Stomach (tissue), 9 donors: ENCODE results near the gene SCGB2B2. TPM values are rescaled to one million over a fixed set of nuclear protein-coding genes. Genes with fewer than 3 reads are reported as not detected.
A peak's percentile ranks its signal among the peaks of the same experiment; 100 is the strongest.

ENCODE experiments used
- DNase-seq, 2 donors: peaks; one replicate each; pipeline versions ENCODE4 v3.0.0 to v3.0.0-alpha.2; 2013 to 2019
- H3K27ac ChIP-seq, 5 donors: fragments of 200-600 bp in 4 of 5; sonication (generic) in 4 of 5; one replicate each; pipeline ENCODE4 v1.5.1; 2013 to 2019; ENCODE audit warnings: mild to moderate bottlenecking in 1 of 5, moderate library complexity in 1 of 5
- H3K27me3 ChIP-seq, 3 donors: fragments of 200-600 bp; sonication (generic); one replicate each; pipeline ENCODE4 v1.5.1; 2017 to 2019; ENCODE audit warnings: mixed run types in 1 of 3
- H3K36me3 ChIP-seq, 4 donors: fragments of 200-600 bp; sonication (generic); 1 replicate in 3 of 4; 2 replicates in 1 of 4; pipeline ENCODE4 v1.5.1; 2016 to 2019
- H3K4me1 ChIP-seq, 4 donors: fragments of 200-600 bp; sonication (generic); one replicate each; pipeline ENCODE4 v1.5.1; 2016 to 2019
- H3K4me3 ChIP-seq, 4 donors: fragments of 200-600 bp; sonication (generic) in 3 of 4; one replicate each; pipeline ENCODE4 v1.5.1; 2016 to 2019; ENCODE audit warnings: mild to moderate bottlenecking in 1 of 4
- H3K9me3 ChIP-seq, 4 donors: fragments of 200-600 bp; sonication (generic); one replicate each; pipeline ENCODE4 v1.5.1; 2016 to 2019
- CTCF ChIP-seq, 7 experiments: fragments of 450-650 bp in 4 of 7; fragments of 200-600 bp in 3 of 7; sonication (generic) in 3 of 7; IDR thresholded peaks; one replicate each; pipeline ENCODE4 v1.5.1; 2016 to 2019; ENCODE audit warnings: antibody characterized with exemption in 7 of 7, control low read depth in 2 of 7, mild to moderate bottlenecking in 1 of 7
- EP300 ChIP-seq: sonication (generic); formaldehyde crosslinking; IDR thresholded peaks from one replicate; pipeline ENCODE4 v1.6.1; 2017; ENCODE audit warnings: antibody characterized with exemption
- POLR2A ChIP-seq, 4 donors: fragments of 450-650 bp; IDR thresholded peaks; one replicate each; pipeline ENCODE4 v1.6.1; 2016; ENCODE audit warnings: antibody characterized with exemption in 4 of 4, control low read depth in 2 of 4, mild to moderate bottlenecking in 1 of 4, moderate library complexity in 1 of 4
- POLR2AphosphoS5 ChIP-seq, 3 donors: sonication (generic); formaldehyde crosslinking; IDR thresholded peaks; one replicate each; pipeline ENCODE4 v1.6.1; 2016; ENCODE audit warnings: antibody characterized with exemption in 3 of 3
- WGBS, 5 donors: extraction: QIAGEN DNeasy Blood & Tissue Kit in 3 of 5; methylation state at CpG; one replicate each; pipeline versions ENCODE4 v1.1.5 to v1.1.7; 2013 to 2018; 5-methylcytosine and 5-hydroxymethylcytosine counted together
- intact Hi-C: fragments of 100-400 bp; cut with DNase I; formaldehyde crosslinking; loops from one replicate; pipeline ENCODE4 v1.15.1; 2023; ENCODE audit warnings: low total_unique reads
- polyA plus RNA-seq, 3 donors: library from polyadenylated mRNA; stranded (reverse); fragments of 200-250 nt; gene quantifications; one replicate each; pipeline ENCODE4 v1.2.3, GENCODE V29; 2013
- total RNA-seq, 5 donors: library from RNA; depleted of rRNA; stranded (reverse); fragments of >200 nt; gene quantifications; one replicate each; pipeline versions ENCODE4 v1.1.0 to v1.2.3, GENCODE V29; 2014 to 2016
- donor health status: healthy with polysubstance abuse.
- donor health status: Bipolar disorder and iron deficiency.
- donor health status: healthy.

The SCGB2B2 gene
- total and polyA plus RNA-seq, 8 donors = 0.12 to 1.8 (median 0.37) TPM; not detected in 5

GRCh38 chr19:34677386-34678084, 576 bp upstream of the SCGB2B2 start, which contains the start of gene ZNF302:
Gene ZNF302, plus strand, starts transcription at chr19:34677678. Its CDS starts 1,127 bp downstream, at chr19:34678805.
- peak within 1 kb of the TSS; percentile 59 to 84 (median 71) for H3K4me3 ChIP-seq
- DNase-seq = peak; percentile 96 to 99
- no peaks in the 10 kb centered on the region for H3K27me3 ChIP-seq
- H3K9me3 ChIP-seq = peaks cover 6 to 39% (median 33%) of the 10 kb centered on the region in 4 donors
- TF ChIP-seq POLR2AphosphoS5 (IDR thresholded peaks at IDR 0.05) (peak; percentile 75 to 92 (median 90)), CTCF (IDR thresholded peaks at IDR 0.05) (peak in 1 of 7 experiments; percentile 13), POLR2A (IDR thresholded peaks at IDR 0.05) (peak in 1 of 4 donors; percentile 56), EP300 (peak; percentile 12)
- H3K4me1 ChIP-seq = peaks cover 6 to 29% (median 26%) of the 10 kb centered on the region in 4 donors
- WGBS, 5 donors = 0 to 1% (median 0%) methylated on average over 28 to 74 of the region's 74 CpGs
- H3K36me3 ChIP-seq = peaks cover 29 to 41% (median 39%) of the 10 kb centered on the region in 4 donors
- intact Hi-C loops = loop anchor here (10.0 kb wide), 1 partner anchor 57 kb away; the partner anchor contains the start of gene ZNF181
- H3K27ac ChIP-seq = peak within 1 kb of the TSS; percentile 95 to 98 (median 96)

DNA sequence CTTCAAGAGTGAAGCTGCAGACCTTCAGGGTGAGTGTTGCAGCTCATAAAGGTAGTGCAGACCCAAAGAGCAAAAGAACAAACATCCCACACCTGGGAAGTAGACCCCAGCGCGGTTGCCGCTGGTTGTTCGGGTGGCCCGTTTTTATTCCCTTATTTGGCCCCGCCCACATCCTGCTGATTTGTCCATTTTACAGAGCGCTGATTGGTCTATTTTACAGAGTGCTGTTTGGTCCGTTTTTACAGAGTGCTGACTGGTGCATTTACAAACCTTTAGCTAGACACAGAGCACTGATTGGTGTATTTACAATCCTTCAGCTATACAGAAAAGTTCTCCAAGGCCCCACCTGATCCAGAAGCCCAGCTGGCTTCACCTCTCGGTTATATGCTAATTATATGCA, 1.0 kb downstream of the SCGB2B2 start:
- H3K4me3 ChIP-seq = peak overlapping the region in 1 of 4 donors; percentile 66
- intact Hi-C loops = loop anchor here (10.0 kb wide), 1 partner anchor 59 kb away; the partner anchor contains the start of gene ZNF181

GRCh38 chr19:34675250-34675649, 1.7 kb downstream of the SCGB2B2 start:
- peaks cover 6 to 16% (median 12%) of the 10 kb centered on the region in 4 donors for H3K9me3 ChIP-seq
- 85 to 97% (median 93%) methylated on average over 3 of the region's 3 CpGs for WGBS, 5 donors
- peaks cover 6 to 29% (median 26%) of the 10 kb centered on the region in 4 donors for H3K4me1 ChIP-seq
- peaks cover 14 to 18% (median 16%) of the 10 kb centered on the region in 4 donors for H3K36me3 ChIP-seq
- H3K27ac ChIP-seq = no peak overlapping the region
- DNase-seq = no peak
- H3K27me3 ChIP-seq = no peaks in the 10 kb centered on the region
- intact Hi-C loops = loop anchor here (10.0 kb wide), 1 partner anchor 60 kb away; the partner anchor contains the start of gene ZNF181
- TF ChIP-seq POLR2A (IDR thresholded peaks at IDR 0.05) (no peak), CTCF (IDR thresholded peaks at IDR 0.05) (no peak), POLR2AphosphoS5 (IDR thresholded peaks at IDR 0.05) (no peak), EP300 (no peak)
- no peak overlapping the region for H3K4me3 ChIP-seq

More for the DNA sequence above, 1.0 kb downstream of the SCGB2B2 start:
- Histone ChIP-seq H3K36me3 (peaks cover 19 to 25% (median 22%) of the 10 kb centered on the region in 4 donors), H3K27me3 (no peaks in the 10 kb centered on the region), H3K27ac (no peak overlapping the region), H3K4me1 (peaks cover 6 to 29% (median 26%) of the 10 kb centered on the region in 4 donors), H3K9me3 (peaks cover 6 to 23% (median 18%) of the 10 kb centered on the region in 4 donors)
- no peak for DNase-seq
- 89 to 96% (median 95%) methylated on average over 9 of the region's 9 CpGs for WGBS, 5 donors
- no peak for TF ChIP-seq POLR2A (IDR thresholded peaks at IDR 0.05)
- no peak for TF ChIP-seq EP300
- TF ChIP-seq POLR2AphosphoS5 (IDR thresholded peaks at IDR 0.05) = no peak
- TF ChIP-seq CTCF (IDR thresholded peaks at IDR 0.05) = no peak

DNA sequence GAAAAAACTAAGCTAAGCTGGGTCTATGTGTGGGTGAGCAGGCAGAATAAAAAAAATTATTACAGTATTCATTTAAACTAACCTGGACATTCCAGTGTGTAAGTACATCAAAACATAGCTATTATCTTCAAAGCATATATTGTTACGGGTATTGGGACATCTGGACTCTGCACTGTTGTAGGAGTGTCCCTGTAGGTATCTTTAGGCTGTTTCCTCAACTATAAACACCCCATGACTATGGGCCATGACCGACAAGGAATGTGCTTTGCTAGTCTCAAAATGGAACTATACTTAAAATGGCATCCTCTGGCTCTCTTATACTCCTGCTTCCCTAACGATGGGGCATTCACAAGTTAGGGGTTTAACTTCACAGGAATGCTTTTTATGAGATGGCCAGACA, 3.4 kb downstream of the SCGB2B2 start:
- DNase-seq = no peak
- WGBS, 5 donors = 61 to 81% (median 74%) methylated on average over 3 of the region's 3 CpGs
- Histone ChIP-seq H3K27me3 (no peaks in the 10 kb centered on the region), H3K4me3 (no peak overlapping the region), H3K36me3 (peaks cover 0 to 1% (median 0%) of the 10 kb centered on the region in 4 donors), H3K4me1 (peaks cover 6 to 24% (median 19%) of the 10 kb centered on the region in 4 donors), H3K9me3 (no peaks in the 10 kb centered on the region), H3K27ac (no peak overlapping the region)
- intact Hi-C loops = loop anchor here (10.0 kb wide), 1 partner anchor 61 kb away; the partner anchor contains the start of gene ZNF181
- no peak for TF ChIP-seq POLR2A (IDR thresholded peaks at IDR 0.05)
